HG03571 (cell line): ENCODE measurements around the gene CDK15.
A peak's percentile ranks its signal among the peaks of the same experiment; 100 is the strongest.
"Not testable (repeated sequence)": the region's sequence is repeated elsewhere in the genome, so short reads cannot be mapped to it uniquely, and the experiment has no call there.

Experiments
- ATAC-seq: cut with Tn5 transposase; IDR thresholded peaks from one replicate; pipeline ENCODE4 v1.9.1; 2021; ENCODE audit not compliant: unreplicated experiment

CDK15 gene

GRCh38 chr2:201806442-201807170 lies at the start of gene CDK15:
Gene CDK15, plus strand, starts transcription at chr2:201806537. Its CDS starts 128 bp downstream, at chr2:201806665.
- no peak for ATAC-seq

GRCh38 chr2:201758234-201758633 lies 48.1 kb upstream of the CDK15 start:
- no peak for ATAC-seq

DNA sequence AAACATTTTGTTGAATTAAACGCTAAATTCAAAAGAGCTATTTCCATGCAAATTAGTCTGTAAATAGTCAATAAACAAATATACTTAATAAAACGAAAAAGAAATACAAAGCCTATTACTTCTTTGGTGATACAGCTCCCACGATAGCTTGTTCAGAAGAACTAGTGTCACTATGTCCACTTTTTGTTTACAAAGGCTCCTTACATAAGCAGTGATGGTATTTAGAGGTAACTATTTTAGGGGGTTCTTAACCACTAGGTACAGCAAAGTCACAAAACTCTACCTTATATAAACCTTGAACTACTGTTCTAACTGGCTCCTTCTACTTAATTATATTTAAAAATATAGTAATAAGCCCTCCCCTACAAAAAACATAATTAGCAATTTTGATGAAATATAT lies 47.5 kb upstream of the CDK15 start:
- no peak for ATAC-seq

DNA sequence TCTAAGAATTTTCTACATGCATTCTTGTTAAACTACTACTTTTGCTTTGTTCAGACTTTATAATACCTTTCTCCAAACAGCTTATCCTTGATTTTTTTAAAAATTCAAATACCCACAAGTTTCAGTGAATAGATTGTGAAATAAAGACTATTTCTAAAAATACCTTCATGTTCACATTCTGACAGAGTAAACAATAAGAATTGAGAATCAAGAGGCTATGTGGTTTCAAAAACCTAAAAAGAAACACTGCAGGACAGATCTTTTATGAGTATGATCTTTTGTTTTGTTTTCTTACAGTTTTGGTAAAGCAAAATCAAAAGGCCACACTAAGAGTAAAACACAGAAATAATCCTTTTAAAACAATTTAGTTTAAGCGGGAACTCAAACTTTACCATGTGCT lies 46.8 kb upstream of the CDK15 start:
- no peak for ATAC-seq

- ATAC-seq = no peak
Observed at GRCh38 chr2:201761101-201761500, 45.2 kb upstream of the CDK15 start.

DNA sequence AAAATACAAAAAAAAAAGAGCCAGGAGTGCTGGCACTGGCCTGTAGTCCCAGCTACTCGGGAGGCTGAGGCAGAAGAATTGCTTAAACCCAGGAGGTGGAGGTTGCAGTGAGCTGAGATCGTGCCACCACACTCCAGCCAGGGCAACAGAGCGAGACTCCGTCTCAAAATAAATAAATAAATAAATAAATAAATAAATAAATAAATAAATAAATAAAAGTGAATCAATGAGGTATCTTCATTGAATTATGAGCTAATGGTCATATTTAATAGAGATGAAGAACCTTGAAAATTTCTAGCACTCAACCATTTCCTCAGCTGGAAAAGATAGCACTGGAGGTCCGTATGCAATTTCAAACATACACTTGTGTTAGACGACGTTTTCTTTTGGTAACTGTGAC lies 41.9 kb upstream of the CDK15 start:
- not testable (repeated sequence) for ATAC-seq

GRCh38 chr2:201765799-201766198 lies 40.5 kb upstream of the CDK15 start:
- no peak for ATAC-seq

DNA sequence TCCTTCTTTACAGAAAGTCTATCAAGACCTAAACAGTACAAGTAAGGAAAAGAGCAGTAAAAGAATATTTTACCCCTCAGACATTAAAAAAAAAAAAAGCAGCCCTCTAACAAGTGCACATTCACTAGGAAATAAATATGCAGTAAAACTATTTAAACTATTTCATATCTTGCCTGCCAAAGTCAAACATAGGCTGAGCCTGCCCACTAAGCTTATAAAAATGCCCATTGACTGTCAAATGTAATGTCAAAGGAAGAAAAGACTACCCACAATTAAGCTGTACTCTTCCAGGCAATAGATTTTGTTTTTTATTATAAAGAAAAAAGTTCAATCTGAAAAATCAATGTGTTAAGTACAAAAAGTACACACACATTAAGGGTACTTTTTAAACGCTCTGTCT lies 37.4 kb upstream of the CDK15 start:
- no peak for ATAC-seq

DNA sequence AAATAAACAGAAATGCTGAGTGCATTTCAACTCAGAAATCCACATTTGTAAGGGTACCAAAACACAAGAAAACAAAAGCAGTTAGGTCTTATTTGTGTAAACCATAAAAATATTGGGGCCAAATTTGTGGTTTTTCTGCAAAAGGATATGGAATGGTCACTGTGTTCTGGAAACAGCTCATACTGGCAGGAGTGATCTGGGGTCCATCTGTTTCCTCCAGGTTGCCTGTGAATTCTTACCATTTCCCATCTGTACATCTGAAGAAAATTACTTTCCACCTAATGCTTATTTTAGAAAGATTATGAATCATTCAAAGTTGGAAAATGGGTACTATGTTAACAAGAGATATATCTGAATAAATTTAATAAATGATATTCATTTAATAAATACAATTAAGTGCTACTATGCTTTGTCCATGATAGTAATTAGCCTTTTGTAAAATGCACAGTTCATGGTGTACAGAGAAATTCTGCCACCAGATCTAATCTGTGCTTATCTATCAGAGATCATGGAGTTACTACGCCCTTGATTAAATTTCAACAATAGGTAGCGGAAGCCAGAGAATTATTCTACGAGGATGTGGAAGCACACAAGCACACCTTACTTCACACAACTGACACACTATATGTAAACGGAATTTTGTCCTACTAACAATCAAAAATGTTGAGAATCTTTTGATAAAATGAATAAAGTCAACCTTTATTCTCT lies 36.5 kb upstream of the CDK15 start:
- ATAC-seq = no peak

GRCh38 chr2:201773990-201774389 lies 32.3 kb upstream of the CDK15 start:
- ATAC-seq = no peak

DNA sequence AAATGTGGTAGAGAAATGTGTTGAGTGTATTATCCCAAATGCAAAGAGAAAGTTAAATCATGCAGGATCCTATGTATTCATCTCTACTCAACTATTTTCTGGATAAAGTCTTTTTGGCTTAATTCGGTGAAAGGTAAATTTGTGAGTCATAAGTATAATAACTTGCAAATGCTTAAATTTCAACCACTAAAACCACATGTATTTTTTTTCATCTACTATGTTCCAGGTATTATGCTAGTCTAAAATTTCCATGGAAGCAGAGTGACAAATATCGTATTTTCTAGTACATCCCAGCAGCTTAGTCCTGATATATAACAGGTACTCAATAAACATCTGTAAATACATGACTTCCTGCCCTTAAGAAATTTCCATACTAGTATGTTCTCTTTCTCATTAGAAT lies 31.8 kb upstream of the CDK15 start:
- no peak for ATAC-seq

DNA sequence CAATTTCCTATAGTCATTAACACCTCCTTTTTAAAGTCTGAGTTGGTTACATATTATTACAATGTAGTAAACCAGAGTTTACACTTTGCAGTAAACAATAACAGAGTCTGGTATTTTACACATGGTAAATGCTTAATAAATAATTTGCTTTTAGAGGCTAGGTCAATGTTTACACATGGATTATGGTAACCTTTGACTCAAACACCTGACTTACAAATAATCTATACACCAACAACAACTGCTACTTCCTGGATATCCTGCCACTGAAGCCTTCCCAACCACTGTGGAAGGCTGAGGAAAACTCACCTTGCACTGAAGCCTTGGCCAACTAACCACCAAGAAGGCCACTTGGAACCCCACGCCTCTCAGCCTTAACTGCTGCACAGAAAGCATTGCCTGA lies 31.0 kb upstream of the CDK15 start:
- no peak for ATAC-seq

- ATAC-seq = no peak
Observed at GRCh38 chr2:201777043-201777442, 29.3 kb upstream of the CDK15 start.

GRCh38 chr2:201777869-201778268 lies 28.5 kb upstream of the CDK15 start:
- no peak for ATAC-seq

GRCh38 chr2:201779901-201780673 lies 26.2 kb upstream of the CDK15 start:
- no peak for ATAC-seq

DNA sequence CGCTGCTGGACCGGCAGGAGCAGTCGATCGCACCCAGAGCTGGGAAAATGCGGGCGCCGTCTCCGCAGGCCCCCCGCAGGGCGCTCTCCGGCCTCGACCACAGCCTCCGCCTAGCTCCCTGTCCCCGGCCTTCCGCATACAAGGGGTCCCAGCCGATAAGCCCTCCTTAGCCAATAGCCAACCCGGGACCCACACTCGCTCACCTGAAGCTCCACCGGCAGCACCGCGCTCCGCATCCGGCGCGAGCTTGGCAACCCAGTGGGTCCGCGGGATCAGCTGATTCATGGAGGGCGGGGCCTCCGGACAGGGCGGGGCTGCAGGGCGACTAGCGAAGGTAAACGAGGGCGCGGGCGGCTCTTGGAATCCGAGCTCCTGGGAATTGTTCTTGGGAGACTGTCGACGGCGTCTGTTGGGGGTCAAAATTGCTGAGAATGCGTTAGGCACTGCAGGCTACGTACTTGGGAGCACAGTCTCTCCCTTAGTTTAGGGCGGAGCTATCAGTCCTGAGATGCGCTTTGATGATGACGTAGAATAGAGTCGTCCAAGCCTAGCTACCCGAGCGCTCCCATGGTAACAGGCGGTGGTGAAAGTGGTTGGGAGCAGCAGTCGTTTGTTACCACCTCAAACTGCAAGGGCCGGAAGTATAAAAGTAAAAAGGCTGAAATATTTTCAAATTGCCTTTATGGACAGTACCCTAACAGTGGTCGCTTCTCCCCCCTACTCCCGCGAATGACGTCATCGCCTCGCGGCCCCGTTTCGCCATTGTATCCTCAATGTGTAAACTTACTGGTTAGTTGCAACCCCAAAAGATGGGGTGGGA lies 25.5 kb upstream of the CDK15 start, which contains the start of gene ALS2:
ALS2 (minus strand) TSS at position 260 of the 820 bp plus-strand sequence. CDS start 12,048 bp downstream, outside the sequence.
- ATAC-seq = peak; percentile 96

DNA sequence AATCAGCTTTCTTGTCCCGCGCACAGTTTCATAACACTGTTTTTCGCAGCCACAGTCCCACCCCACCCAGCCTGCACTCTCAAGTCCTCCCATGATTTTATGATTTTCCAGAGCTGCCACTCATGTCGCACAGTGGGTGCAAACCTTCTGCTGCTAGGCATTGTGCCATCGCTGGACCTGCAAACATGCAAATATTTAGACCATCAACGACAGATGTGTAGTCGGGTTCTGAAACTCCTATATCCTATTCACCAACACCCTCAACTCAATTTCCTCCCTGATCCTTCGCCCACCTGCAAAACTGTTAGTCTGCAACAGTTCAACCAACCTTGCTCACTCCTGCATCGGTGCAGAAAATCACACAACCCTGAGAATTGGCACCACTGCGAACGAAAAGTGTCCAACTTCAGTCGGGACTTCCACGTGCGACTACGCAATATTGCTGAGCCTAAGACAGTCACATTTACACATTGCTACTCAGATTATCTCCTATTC lies 24.7 kb upstream of the CDK15 start:
- no peak for ATAC-seq

DNA sequence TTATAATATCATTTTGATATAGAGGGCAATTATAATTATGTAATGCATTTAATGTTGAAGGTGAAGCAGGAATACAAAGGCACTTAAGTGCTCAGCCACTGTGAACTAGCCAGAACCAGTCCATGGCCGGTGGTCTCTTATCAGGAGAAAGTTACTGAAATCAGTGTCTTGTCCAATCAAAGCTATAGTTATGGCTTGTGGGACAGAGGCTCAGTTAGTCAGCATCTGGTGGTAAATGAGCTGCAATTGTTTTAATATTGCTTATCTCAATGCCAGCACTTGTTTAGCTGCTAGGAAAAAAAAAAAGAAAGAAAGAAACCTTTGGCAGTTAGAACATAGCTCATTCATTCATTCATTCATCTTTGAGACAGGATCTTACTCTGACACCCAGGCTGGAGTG lies 21.8 kb upstream of the CDK15 start:
- no peak for ATAC-seq

GRCh38 chr2:201785135-201785534 lies 21.2 kb upstream of the CDK15 start:
- ATAC-seq = no peak

- ATAC-seq = no peak
Observed at GRCh38 chr2:201786471-201786870, 19.9 kb upstream of the CDK15 start.

DNA sequence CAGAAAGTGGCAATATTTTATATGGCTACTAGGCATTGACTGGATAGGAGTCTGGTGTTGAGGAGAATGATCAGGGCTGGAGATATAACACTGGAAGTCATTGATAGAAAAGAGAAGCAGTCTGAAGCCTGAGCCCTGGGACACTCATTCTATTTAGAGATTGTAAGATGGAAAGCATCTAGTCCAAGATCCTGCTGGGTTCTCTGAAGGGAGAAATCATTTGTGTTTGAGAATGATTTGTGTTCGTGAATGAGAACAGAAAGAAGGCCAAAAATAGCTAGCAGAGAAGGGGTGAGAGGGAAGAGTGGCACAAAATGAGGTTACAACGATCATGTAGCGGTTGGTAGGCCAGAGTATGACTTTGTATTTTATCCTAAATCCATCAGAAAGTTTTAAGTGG lies 18.0 kb upstream of the CDK15 start:
- no peak for ATAC-seq
